ENCODE results near the gene FH.
A peak's percentile ranks its signal among the peaks of the same experiment; 100 is the strongest.

The FH gene

GRCh38 chr1:241520080-241520465 is 518 bp upstream of the FH start:
- no peak for DNase-seq

DNA sequence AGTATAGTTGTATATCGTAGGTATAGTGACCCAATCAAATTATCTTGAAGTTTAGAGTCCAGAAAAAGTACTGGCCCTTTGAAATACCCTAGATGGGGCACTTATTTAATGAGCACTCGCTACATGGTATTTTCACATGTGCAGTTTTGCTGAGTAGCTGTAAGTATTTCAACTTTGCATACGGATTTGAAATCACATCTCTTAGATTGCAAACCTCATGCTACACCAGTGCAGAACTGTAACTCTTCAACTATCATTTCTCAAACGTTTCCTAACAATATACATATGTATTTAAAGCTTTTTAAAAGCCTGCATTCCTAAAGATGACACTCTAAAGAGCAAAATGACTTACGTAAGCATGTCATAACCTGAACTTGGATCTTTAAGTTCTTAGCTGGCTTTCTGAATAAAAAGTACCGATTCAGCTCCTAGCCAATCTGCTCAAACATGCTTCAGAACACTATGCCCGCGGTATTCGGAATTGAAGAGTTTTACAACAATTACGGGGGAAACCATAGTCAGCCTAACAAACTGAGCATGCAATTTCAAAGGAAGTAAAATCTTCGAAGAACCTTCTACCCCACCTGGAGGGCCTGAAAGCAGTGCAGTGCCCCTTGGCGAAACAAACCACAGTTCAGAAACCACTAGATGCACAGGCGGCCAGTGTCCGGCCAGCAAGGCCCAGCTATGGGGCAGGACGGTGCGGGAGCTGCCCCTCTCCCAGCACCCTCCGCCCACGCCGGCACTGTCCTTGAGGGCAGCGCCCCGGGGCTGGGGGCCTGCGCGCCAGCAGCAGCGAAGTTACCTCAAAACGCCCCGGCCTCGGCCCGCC is 863 bp downstream of the FH start:
- DNase-seq: peak; percentile 21

DNA sequence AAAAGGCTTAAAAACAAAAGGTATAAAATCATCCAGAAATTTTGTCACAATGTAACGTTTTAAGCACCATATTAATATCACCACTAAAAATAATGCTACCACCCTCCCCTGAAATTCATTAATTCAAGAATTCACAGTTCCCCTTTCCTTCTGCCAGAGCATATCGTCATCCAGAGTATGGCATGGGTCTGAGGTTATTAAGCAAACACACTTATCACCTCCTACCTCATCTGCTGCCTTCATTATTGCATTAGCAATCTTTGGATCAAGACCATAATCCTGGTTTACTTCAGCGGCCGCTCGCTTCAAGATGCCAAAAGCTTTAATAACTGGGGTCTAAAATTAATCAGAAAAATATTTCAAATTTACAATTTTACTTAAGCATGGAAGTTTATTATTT is 6.2 kb downstream of the FH start:
- DNase-seq: no peak

GRCh38 chr1:241507189-241507863 is 12.2 kb downstream of the FH start:
- peak; percentile 58 for DNase-seq

DNA sequence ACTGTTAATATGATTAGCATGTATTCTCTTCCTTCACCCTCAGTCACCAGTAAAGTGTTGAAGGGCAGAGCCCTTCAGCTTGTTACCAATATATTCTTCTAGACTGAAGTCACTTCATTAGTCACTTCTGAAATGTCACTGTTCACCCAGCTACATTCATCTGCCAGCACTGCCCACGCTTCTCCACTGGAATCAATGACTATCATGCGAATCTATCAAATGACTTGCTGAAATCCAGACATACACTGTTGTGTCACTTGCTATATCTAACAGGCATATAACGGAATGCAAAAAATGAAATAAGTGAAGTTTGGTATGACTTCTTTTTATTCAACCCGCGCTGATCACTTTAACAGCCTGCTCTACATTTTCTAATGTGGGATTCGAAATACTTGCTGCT is 16.1 kb downstream of the FH start:
- no peak for DNase-seq

- peak; percentile 30 for DNase-seq
These were observed 19.6 kb downstream of the FH start for GRCh38 chr1:241499910-241500309.

- DNase-seq: no peak
These were observed 23.8 kb downstream of the FH start for GRCh38 chr1:241495741-241496140.

DNA sequence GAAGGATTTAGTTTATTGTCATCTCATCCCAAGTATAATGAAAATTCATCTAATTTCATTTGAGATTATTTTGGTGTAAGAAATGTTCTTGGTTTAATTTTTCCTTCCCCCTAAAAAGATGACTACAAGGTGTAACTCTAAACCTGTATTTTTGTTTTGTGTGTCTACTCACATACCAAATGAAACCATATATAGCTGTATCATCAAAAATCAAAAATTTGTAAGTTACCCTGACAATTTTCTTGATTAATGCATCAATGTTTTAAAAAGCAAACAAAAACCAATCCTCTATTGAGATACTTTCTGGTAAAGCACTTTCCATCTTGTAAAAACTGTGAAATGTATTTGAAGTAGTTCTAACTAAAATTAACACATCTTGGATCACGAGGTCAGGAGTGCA is 30.8 kb downstream of the FH start:
- no peak for DNase-seq

- peak; percentile 12 for DNase-seq
These were observed 34.0 kb downstream of the FH start for GRCh38 chr1:241485554-241485992.

DNA sequence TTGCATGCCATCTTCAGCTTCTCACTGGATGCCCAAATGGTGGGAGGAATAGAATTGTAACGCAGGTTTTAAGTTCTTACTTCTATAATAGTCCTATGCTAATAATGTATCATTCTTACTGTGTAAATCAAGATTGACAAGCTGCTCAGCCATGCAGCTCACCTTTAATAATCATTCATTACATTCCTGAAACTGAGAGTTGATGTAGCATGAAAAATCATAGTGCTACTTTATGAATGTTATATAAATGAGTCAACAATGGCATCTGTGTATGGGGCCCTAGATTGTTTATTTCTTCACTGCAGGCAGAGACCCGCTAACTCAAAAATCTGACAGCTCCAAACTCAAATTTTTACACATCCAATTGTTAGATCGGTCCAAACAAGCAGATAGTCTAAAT is 34.4 kb downstream of the FH start:
- DNase-seq: no peak

DNA sequence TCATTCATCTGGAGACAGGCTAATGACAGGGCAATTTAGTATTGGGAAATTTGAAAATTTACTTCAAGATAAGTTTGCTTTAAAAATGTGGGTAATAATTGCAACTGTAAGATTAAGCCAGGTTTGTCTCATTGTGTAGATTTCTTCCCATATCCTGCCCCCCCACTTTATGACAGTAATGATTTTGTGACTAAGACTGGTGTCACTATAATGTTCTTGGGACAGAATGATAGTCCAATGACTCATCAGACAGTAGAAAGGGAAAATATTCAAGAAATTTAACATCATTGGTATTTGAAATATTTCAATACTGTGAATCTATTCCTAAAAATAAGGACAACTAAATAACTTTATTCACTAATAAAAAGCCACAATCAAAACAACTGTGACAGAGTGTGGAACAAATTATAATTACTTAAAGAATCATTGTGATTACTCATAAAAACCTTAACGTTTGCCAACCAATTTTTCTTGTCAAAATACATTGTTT is 36.7 kb downstream of the FH start:
- DNase-seq: peak; percentile 94

DNA sequence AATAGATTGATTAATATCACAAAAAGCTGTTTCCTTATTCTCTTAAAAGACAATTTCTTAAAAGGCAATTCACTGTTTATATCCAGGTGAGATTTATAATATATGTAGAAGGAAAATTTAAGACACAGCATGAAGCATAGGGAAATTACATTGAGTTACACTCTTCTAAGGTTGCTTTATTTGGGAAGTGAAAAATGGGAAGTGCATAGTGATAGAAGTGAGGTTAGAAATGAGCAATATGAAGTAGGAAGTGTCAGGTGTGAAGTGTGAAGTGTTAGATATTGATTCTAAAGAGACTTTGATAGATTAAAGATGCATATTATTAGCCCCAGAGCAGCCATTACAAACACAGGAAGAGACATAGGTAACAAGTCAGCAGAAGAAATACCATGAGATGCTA is 40.3 kb downstream of the FH start:
- no peak for DNase-seq

DNA sequence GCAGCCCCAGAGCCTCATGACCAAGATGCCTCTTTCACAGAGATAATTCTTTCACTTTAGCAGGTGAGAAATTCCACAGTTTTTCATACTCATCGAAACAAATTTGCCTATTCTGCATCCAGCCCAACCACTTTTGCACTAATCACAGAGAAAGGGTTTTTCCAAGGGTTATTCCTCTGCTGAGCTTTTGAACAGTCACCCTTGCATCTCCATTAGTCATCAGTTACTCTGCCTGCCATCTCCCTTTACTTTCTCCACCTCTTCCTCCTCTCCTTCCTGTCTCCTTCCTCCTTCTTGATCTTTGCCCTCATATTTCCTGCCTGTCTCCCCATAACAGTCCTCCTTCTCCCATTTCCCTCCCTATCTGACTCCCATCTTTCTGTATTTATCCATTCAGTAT is 43.9 kb downstream of the FH start:
- peak; percentile 29 for DNase-seq

- DNase-seq: no peak
These were observed 46.5 kb downstream of the FH start for GRCh38 chr1:241473026-241473425.

- DNase-seq: no peak
These were observed 48.5 kb downstream of the FH start for GRCh38 chr1:241470908-241471590.

GRCh38 chr1:241470361-241470760 is 49.2 kb downstream of the FH start:
- DNase-seq: no peak

GRCh38 chr1:241465673-241466072 is 53.9 kb downstream of the FH start:
- DNase-seq: no peak

GRCh38 chr1:241464985-241465384 is 54.6 kb downstream of the FH start:
- no peak for DNase-seq

DNA sequence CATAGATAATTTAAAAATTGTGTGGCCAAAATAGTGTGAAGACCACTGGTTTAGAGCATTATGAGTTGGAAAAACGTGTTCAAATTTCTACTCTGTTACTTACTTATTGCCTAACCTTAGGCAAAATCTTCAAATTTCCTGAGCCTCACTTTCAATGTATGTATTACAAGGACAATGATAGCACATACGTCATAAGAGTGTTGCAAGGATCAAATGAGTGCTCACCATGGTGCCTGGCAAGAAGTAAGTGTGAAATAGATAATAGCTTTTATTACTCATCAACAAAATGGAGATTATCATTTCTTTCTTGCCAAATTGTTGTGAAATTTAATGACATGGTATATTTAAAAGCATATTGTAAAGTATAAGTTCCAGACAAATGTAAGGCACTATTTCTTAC is 57.2 kb downstream of the FH start:
- DNase-seq: no peak

GRCh38 chr1:241460098-241460873 is 59.3 kb downstream of the FH start:
- no peak for DNase-seq

DNA sequence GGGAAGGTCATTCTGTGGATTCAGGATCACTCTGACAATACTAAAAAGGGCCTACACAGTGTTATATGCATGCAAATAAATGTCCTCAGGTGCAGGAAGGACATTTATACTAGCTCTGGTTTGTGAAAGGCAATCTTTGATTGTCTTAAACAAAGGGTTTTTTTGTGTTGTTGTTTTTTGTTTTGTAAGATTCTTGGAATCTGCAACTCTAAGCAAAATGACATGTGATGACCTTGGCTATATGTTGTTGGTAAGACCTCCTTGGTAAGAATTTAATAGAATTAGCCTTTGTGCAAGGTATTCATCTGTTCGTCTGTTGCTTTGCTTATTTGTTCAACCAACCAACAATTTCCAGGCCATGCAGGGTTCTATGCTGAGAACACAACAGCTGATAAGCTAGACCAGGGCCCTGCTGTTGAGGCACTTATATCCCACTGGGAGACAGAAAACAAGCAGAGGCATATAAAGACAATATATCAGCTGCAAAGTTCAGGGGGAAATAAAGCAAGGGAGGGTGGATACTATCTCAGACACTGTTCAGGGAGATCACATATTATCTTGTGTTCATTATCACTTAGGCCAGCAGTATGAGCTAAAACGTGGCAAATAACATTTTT is 60.3 kb downstream of the FH start:
- no peak for DNase-seq

DNA sequence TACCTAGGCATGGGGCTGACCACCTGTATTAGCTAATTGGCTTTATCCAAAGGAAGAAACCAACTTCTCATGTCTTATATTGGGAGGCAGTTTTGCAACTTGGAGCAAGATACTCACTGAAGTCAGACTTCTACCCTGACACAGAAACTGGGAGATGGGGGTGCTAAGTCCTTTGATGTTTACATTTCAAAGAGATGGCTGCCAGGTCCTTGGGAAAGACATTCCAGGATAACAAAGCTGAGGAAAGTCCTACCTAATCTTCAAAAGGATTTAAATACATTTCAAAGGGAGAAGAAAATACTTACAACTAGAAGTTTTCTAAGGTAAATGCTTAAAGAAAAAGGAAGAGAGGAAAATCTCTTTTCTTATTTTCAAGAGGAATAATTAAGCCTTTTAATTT is 62.1 kb downstream of the FH start:
- DNase-seq: no peak

DNA sequence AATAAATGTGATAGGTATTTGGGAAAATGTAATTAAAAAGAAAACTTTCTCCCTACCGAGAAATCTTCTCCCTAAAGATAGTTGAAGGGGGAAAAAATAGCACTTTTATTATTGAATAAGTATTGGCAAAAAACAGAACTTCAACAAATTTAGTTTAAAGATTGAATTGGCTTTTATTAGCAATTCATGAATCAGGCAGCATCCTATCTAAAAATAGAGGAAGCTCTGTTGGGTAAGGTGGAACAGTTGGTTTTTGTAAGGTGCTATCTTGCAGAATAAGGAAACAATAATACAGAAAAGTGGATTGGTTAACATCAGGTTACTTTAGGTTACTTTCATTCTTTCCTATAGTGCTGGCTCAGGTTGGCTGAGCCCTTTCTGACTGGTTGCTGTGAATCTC is 62.8 kb downstream of the FH start:
- DNase-seq: no peak
